ENCODE results near the gene PRCC. TPM values are rescaled to one million over a fixed set of nuclear protein-coding genes. Genes with fewer than 3 reads are reported as not detected.
A peak's percentile ranks its signal among the peaks of the same experiment; 100 is the strongest.

The PRCC gene
- total RNA-seq, 2 donors from 2014 or later = 108 to 111 TPM

- 18 to 24% methylated on average over 21 to 36 of the region's 36 CpGs for WGBS, 2 experiments (ENCODE audit: insufficient coverage in 1 of 2, insufficient read length in 1 of 2)
- Mint-ChIP-seq H3K27me3 (ENCODE audit: insufficient read depth) (peaks cover 99% of the 10 kb centered on the region), H3K4me3 (peak overlapping the region; percentile 45), H3K4me1 (peaks cover 12% of the 10 kb centered on the region), H3K9me3 (no peaks in the 10 kb centered on the region), H3K36me3 (ENCODE audit: low read depth) (no peaks in the 10 kb centered on the region), H3K27ac (no peak overlapping the region)
- peaks cover 99% of the 10 kb centered on the region for H3K27me3 ChIP-seq (ENCODE audit: control insufficient read depth, insufficient read depth, low read length, poor library complexity, severe bottlenecking)
- H3K36me3 ChIP-seq (ENCODE audit: control insufficient read depth, insufficient read depth, low read length) = no peaks in the 10 kb centered on the region
- H3K9ac ChIP-seq (ENCODE audit: extremely low read depth, low read length, poor library complexity, severe bottlenecking) = no peak overlapping the region
- H3K27ac ChIP-seq (ENCODE audit: low read depth, low read length) = no peak overlapping the region
- H3K4me1 ChIP-seq (ENCODE audit: control insufficient read depth, insufficient read depth, low read length) = no peaks in the 10 kb centered on the region
- TF ChIP-seq CTCF (conservative IDR thresholded peaks at IDR 0.05) = no peak
- H3K4me3 ChIP-seq (ENCODE audit: low read length) = peak overlapping the region; percentile 24
- DNase-seq = peak; percentile 93
- H3K9me3 ChIP-seq (ENCODE audit: control insufficient read depth, low read length) = no peaks in the 10 kb centered on the region
Observed at GRCh38 chr1:156848461-156849150, 81.3 kb downstream of the PRCC start.

GRCh38 chr1:156849151-156849496 lies 81.8 kb downstream of the PRCC start:
- no peak overlapping the region for H3K27ac ChIP-seq (ENCODE audit: low read depth, low read length)
- no peaks in the 10 kb centered on the region for H3K36me3 ChIP-seq (ENCODE audit: control insufficient read depth, insufficient read depth, low read length)
- H3K4me1 ChIP-seq (ENCODE audit: control insufficient read depth, insufficient read depth, low read length) = no peaks in the 10 kb centered on the region
- no peaks in the 10 kb centered on the region for H3K9me3 ChIP-seq (ENCODE audit: control insufficient read depth, low read length)
- H3K27me3 ChIP-seq (ENCODE audit: control insufficient read depth, insufficient read depth, low read length, poor library complexity, severe bottlenecking) = peaks cover 99% of the 10 kb centered on the region
- no peak overlapping the region for H3K27ac Mint-ChIP-seq
- H3K4me3 ChIP-seq (ENCODE audit: low read length) = no peak overlapping the region
- H3K9me3 Mint-ChIP-seq = no peaks in the 10 kb centered on the region
- peaks cover 12% of the 10 kb centered on the region for H3K4me1 Mint-ChIP-seq
- no peak for DNase-seq
- WGBS, 2 experiments (ENCODE audit: insufficient coverage in 1 of 2, insufficient read length in 1 of 2) = 42 to 49% methylated on average over 11 to 23 of the region's 23 CpGs
- no peaks in the 10 kb centered on the region for H3K36me3 Mint-ChIP-seq (ENCODE audit: low read depth)
- no peak for TF ChIP-seq CTCF (conservative IDR thresholded peaks at IDR 0.05)
- no peak overlapping the region for H3K9ac ChIP-seq (ENCODE audit: extremely low read depth, low read length, poor library complexity, severe bottlenecking)
- peak overlapping the region; percentile 45 for H3K4me3 Mint-ChIP-seq
- peaks cover 99% of the 10 kb centered on the region for H3K27me3 Mint-ChIP-seq (ENCODE audit: insufficient read depth)

Other genes with a start within 250 kb of the PRCC start
- gene IQGAP3, start 195.0 kb upstream of the PRCC start, total RNA-seq = 10 to 100 TPM; 28.6 to 36.9 TPM
- not detected for gene TTC24, start 187.8 kb upstream of the PRCC start, total RNA-seq
- 100 to 1,000 TPM in 1 of 2 donors, 10 to 100 TPM in 1; 96.0 to 129 TPM for gene NAXE, start 175.8 kb upstream of the PRCC start, total RNA-seq
- 10 to 100 TPM; 23.0 to 34.4 TPM for gene GPATCH4, start 166.1 kb upstream of the PRCC start, total RNA-seq
- 1 to 10 TPM in 1 of 2 donors, under 1 TPM in 1; 0.42 to 2.8 TPM for gene HAPLN2, start 148.1 kb upstream of the PRCC start, total RNA-seq
- under 1 TPM in 1 of 2 donors, not detected in 1; 0.31 TPM for gene BCAN, start 125.4 kb upstream of the PRCC start, total RNA-seq
- 100 to 1,000 TPM in 1 of 2 donors, 10 to 100 TPM in 1; 65.8 to 103 TPM for gene NES, start 90.1 kb upstream of the PRCC start, total RNA-seq
- gene CRABP2, start 62.0 kb upstream of the PRCC start, total RNA-seq = 100 to 1,000 TPM; 243 to 780 TPM
- 10 to 100 TPM; 25.9 to 35.5 TPM for gene METTL25B, start 39.1 kb upstream of the PRCC start, total RNA-seq
- 10 to 100 TPM; 37.2 to 39.9 TPM for gene ISG20L2, start 38.8 kb upstream of the PRCC start, total RNA-seq
- gene MRPL24, start 26.4 kb upstream of the PRCC start, total RNA-seq = 10 to 100 TPM; 32.2 to 35.5 TPM
- gene HDGF, start 15.9 kb upstream of the PRCC start, total RNA-seq = 100 to 1,000 TPM; 493 to 495 TPM
- 1 to 10 TPM; 2.4 to 7.7 TPM for gene SH2D2A, start 49.3 kb downstream of the PRCC start, total RNA-seq
- under 1 TPM; 0.07 to 0.09 TPM for gene INSRR, start 91.6 kb downstream of the PRCC start, total RNA-seq
- under 1 TPM; 0.44 to 0.82 TPM for gene NTRK1, start 93.3 kb downstream of the PRCC start, total RNA-seq
- gene PEAR1, start 126.2 kb downstream of the PRCC start, total RNA-seq = under 1 TPM; 0.29 to 0.53 TPM
- gene LRRC71, start 153.1 kb downstream of the PRCC start, total RNA-seq = not detected